ENCODE data around the gene PNPO. TPM values are rescaled to one million over a fixed set of nuclear protein-coding genes. Genes with fewer than 3 reads are reported as not detected.

The PNPO gene
- total and polyA plus RNA-seq, 2 of the 13 experiments (the other 11 are each of a cell fraction or from before 2014, with no cell fraction given): 47.9 to 63.3 TPM

DNA sequence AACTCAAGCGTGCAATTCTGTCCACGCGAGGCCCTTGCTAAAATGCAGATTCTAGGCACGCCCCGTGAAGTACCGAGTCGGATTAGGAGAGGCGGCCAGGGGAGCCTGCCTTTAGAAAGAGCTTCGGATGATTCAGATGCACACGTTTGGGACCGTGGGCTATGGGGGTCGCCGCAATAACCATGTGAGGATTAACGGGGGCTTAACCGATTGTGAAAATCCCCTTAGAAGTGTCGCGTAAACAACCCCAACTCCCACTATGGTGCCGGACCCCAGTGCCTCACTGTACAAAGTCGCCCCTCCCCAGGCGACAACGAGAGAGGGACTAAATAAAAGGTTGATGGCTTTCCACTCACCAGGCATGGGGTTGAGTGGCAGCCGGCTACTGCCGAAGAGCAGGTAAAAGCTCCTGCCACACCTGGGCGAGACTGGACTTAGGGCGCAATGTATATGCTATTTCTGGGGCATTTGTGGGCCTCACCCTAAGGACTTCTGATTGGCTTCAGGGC, 46.0 kb upstream of the PNPO start (continued):
- TF ChIP-seq, protein P1, sequence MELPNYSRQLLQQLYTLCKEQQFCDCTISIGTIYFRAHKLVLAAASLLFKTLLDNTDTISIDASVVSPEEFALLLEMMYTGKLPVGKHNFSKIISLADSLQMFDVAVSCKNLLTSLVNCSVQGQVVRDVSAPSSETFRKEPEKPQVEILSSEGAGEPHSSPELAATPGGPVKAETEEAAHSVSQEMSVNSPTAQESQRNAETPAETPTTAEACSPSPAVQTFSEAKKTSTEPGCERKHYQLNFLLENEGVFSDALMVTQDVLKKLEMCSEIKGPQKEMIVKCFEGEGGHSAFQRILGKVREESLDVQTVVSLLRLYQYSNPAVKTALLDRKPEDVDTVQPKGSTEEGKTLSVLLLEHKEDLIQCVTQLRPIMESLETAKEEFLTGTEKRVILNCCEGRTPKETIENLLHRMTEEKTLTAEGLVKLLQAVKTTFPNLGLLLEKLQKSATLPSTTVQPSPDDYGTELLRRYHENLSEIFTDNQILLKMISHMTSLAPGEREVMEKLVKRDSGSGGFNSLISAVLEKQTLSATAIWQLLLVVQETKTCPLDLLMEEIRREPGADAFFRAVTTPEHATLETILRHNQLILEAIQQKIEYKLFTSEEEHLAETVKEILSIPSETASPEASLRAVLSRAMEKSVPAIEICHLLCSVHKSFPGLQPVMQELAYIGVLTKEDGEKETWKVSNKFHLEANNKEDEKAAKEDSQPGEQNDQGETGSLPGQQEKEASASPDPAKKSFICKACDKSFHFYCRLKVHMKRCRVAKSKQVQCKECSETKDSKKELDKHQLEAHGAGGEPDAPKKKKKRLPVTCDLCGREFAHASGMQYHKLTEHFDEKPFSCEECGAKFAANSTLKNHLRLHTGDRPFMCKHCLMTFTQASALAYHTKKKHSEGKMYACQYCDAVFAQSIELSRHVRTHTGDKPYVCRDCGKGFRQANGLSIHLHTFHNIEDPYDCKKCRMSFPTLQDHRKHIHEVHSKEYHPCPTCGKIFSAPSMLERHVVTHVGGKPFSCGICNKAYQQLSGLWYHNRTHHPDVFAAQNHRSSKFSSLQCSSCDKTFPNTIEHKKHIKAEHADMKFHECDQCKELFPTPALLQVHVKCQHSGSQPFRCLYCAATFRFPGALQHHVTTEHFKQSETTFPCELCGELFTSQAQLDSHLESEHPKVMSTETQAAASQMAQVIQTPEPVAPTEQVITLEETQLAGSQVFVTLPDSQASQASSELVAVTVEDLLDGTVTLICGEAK (IDR thresholded peaks at IDR 0.05): no peak
- TF ChIP-seq, protein P1 (CRISPR knock-in tag; IDR thresholded peaks at IDR 0.05): peak; percentile 81
- TF ChIP-seq, protein P2, sequence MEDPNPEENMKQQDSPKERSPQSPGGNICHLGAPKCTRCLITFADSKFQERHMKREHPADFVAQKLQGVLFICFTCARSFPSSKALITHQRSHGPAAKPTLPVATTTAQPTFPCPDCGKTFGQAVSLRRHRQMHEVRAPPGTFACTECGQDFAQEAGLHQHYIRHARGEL (CRISPR knock-in tag; IDR thresholded peaks at IDR 0.05): no peak
- TF ChIP-seq, protein P3, sequence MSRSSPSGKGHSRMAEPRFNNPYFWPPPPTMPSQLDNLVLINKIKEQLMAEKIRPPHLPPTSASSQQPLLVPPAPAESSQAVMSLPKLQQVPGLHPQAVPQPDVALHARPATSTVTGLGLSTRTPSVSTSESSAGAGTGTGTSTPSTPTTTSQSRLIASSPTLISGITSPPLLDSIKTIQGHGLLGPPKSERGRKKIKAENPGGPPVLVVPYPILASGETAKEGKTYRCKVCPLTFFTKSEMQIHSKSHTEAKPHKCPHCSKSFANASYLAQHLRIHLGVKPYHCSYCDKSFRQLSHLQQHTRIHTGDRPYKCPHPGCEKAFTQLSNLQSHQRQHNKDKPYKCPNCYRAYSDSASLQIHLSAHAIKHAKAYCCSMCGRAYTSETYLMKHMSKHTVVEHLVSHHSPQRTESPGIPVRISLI (CRISPR knock-in tag; IDR thresholded peaks at IDR 0.05; ENCODE audit: borderline replicate concordance): no peak
- TF ChIP-seq, protein P4, sequence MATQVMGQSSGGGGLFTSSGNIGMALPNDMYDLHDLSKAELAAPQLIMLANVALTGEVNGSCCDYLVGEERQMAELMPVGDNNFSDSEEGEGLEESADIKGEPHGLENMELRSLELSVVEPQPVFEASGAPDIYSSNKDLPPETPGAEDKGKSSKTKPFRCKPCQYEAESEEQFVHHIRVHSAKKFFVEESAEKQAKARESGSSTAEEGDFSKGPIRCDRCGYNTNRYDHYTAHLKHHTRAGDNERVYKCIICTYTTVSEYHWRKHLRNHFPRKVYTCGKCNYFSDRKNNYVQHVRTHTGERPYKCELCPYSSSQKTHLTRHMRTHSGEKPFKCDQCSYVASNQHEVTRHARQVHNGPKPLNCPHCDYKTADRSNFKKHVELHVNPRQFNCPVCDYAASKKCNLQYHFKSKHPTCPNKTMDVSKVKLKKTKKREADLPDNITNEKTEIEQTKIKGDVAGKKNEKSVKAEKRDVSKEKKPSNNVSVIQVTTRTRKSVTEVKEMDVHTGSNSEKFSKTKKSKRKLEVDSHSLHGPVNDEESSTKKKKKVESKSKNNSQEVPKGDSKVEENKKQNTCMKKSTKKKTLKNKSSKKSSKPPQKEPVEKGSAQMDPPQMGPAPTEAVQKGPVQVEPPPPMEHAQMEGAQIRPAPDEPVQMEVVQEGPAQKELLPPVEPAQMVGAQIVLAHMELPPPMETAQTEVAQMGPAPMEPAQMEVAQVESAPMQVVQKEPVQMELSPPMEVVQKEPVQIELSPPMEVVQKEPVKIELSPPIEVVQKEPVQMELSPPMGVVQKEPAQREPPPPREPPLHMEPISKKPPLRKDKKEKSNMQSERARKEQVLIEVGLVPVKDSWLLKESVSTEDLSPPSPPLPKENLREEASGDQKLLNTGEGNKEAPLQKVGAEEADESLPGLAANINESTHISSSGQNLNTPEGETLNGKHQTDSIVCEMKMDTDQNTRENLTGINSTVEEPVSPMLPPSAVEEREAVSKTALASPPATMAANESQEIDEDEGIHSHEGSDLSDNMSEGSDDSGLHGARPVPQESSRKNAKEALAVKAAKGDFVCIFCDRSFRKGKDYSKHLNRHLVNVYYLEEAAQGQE (IDR thresholded peaks at IDR 0.05; ENCODE audit: borderline replicate concordance in 1 of 2, low read depth in 1 of 2, low read length in 2 of 2): peak in 1 of 2 experiments; percentile 70; a peak in 1 of 4 replicates
- TF ChIP-seq TMF1 (CRISPR knock-in tag; IDR thresholded peaks at IDR 0.05; ENCODE audit: low read depth) (peak; percentile 82), ZNF790 (CRISPR knock-in tag; IDR thresholded peaks at IDR 0.05; ENCODE audit: borderline replicate concordance) (peak; percentile 44; the same call in 1 of the 2 replicates), ZNF607 (CRISPR knock-in tag; IDR thresholded peaks at IDR 0.05; ENCODE audit: borderline replicate concordance) (no peak; the same call in 1 of the 2 replicates), ZMAT3 (CRISPR knock-in tag; conservative IDR thresholded peaks at IDR 0.05) (peak; percentile 65; the same call in 1 of the 2 replicates), POLR2AphosphoS5 (IDR thresholded peaks at IDR 0.05; ENCODE audit: low read depth, low read length) (peak; percentile 98), HNRNPH1 (optimal IDR thresholded peaks at IDR 0.05; ENCODE audit: low read depth, low read length) (no peak), CHCHD3 (CRISPR knock-in tag; IDR thresholded peaks at IDR 0.05) (no peak)
- TF ChIP-seq, protein P5, sequence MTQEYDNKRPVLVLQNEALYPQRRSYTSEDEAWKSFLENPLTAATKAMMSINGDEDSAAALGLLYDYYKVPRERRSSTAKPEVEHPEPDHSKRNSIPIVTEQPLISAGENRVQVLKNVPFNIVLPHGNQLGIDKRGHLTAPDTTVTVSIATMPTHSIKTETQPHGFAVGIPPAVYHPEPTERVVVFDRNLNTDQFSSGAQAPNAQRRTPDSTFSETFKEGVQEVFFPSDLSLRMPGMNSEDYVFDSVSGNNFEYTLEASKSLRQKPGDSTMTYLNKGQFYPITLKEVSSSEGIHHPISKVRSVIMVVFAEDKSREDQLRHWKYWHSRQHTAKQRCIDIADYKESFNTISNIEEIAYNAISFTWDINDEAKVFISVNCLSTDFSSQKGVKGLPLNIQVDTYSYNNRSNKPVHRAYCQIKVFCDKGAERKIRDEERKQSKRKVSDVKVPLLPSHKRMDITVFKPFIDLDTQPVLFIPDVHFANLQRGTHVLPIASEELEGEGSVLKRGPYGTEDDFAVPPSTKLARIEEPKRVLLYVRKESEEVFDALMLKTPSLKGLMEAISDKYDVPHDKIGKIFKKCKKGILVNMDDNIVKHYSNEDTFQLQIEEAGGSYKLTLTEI (CRISPR knock-in tag; conservative IDR thresholded peaks at IDR 0.05): no peak
